WTC11 (cell line): ENCODE data around the gene BMP4.

ENCODE experiments used
- CDX4 ChIP-seq: fragments of 250-450 bp; sonication (Bioruptor Pico); IDR thresholded peaks from 2 replicates; pipeline ENCODE4 v1.9.0; 2021; ENCODE audit warnings: moderate library complexity, mild to moderate bottlenecking, inconsistent platforms, borderline replicate concordance
- CTCF ChIP-seq: fragments of 200-600 bp; IDR thresholded peaks from 2 replicates; pipeline ENCODE4 v1.8.0; 2022; ENCODE audit warnings: antibody characterized with exemption
- E2F5 ChIP-seq: sonication (generic); formaldehyde crosslinking; IDR thresholded peaks from 2 replicates; pipeline ENCODE4 v1.8.1; 2022; ENCODE audit warnings: mild to moderate bottlenecking, moderate library complexity, missing genetic modification reagents
- ELF4 ChIP-seq: sonication (generic); formaldehyde crosslinking; IDR thresholded peaks from 2 replicates; pipeline ENCODE4 v1.8.1; 2022; ENCODE audit warnings: low read depth, mild to moderate bottlenecking, moderate library complexity, missing genetic modification reagents
- NR1H2 ChIP-seq: sonication (generic); formaldehyde crosslinking; IDR thresholded peaks from 2 replicates; pipeline ENCODE4 v1.9.0; 2021; ENCODE audit warnings: mild to moderate bottlenecking, moderate library complexity, missing genetic modification reagents
- SMAD4 ChIP-seq: sonication (generic); formaldehyde crosslinking; IDR thresholded peaks from 2 replicates; pipeline ENCODE4 v1.8.0; 2022; ENCODE audit warnings: mild to moderate bottlenecking, missing genetic modification reagents
- TP53 ChIP-seq: sonication (generic); formaldehyde crosslinking; IDR thresholded peaks from 2 replicates; pipeline ENCODE4 v1.8.1; 2023; ENCODE audit warnings: mild to moderate bottlenecking, missing genetic modification reagents
- ZNF317 ChIP-seq: sonication (generic); formaldehyde crosslinking; IDR thresholded peaks from 2 replicates; pipeline ENCODE4 v1.8.1; 2023; ENCODE audit warnings: low read depth, mild to moderate bottlenecking, moderate library complexity, missing genetic modification reagents, borderline replicate concordance
- TF ChIP-seq, protein P1 (sequence below): sonication (generic); formaldehyde crosslinking; IDR thresholded peaks from 2 replicates; pipeline ENCODE4 v1.8.0; 2022; ENCODE audit warnings: mild to moderate bottlenecking, missing genetic modification reagents
- TF ChIP-seq, protein P2 (sequence below): sonication (generic); formaldehyde crosslinking; IDR thresholded peaks from 2 replicates; pipeline ENCODE4 v1.8.1; 2022; ENCODE audit warnings: missing genetic modification reagents, borderline replicate concordance
- TF ChIP-seq, protein P3 (sequence below): sonication (generic); formaldehyde crosslinking; IDR thresholded peaks from 2 replicates; pipeline ENCODE4 v1.8.0; 2022; ENCODE audit warnings: mild to moderate bottlenecking, missing genetic modification reagents

- TF ChIP-seq, protein P1, sequence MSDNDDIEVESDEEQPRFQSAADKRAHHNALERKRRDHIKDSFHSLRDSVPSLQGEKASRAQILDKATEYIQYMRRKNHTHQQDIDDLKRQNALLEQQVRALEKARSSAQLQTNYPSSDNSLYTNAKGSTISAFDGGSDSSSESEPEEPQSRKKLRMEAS (CRISPR knock-in tag): no peak
- TF ChIP-seq NR1H2 (CRISPR knock-in tag) (no peak), SMAD4 (CRISPR knock-in tag) (no peak), CTCF (no peak), ELF4 (CRISPR knock-in tag) (no peak), ZNF317 (CRISPR knock-in tag) (no peak), E2F5 (no peak), CDX4 (CRISPR knock-in tag) (no peak), TP53 (CRISPR knock-in tag) (no peak)
- TF ChIP-seq, protein P2, sequence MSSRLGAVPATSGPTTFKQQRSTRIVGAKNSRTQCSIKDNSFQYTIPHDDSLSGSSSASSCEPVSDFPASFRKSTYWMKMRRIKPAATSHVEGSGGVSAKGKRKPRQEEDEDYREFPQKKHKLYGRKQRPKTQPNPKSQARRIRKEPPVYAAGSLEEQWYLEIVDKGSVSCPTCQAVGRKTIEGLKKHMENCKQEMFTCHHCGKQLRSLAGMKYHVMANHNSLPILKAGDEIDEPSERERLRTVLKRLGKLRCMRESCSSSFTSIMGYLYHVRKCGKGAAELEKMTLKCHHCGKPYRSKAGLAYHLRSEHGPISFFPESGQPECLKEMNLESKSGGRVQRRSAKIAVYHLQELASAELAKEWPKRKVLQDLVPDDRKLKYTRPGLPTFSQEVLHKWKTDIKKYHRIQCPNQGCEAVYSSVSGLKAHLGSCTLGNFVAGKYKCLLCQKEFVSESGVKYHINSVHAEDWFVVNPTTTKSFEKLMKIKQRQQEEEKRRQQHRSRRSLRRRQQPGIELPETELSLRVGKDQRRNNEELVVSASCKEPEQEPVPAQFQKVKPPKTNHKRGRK (CRISPR knock-in tag): no peak
- TF ChIP-seq, protein P3, sequence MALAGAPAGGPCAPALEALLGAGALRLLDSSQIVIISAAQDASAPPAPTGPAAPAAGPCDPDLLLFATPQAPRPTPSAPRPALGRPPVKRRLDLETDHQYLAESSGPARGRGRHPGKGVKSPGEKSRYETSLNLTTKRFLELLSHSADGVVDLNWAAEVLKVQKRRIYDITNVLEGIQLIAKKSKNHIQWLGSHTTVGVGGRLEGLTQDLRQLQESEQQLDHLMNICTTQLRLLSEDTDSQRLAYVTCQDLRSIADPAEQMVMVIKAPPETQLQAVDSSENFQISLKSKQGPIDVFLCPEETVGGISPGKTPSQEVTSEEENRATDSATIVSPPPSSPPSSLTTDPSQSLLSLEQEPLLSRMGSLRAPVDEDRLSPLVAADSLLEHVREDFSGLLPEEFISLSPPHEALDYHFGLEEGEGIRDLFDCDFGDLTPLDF (CRISPR knock-in tag): no peak
Observed at GRCh38 chr14:53962953-53963319, 6.3 kb upstream of the BMP4 start.
